WERI-Rb-1 (cell line): Measurements from ENCODE around the gene DPAGT1.

Source experiments
- DNase-seq: peaks from one replicate; pipeline ENCODE4 v3.0.0-alpha.2; 2020
- H3K27ac ChIP-seq: fragments of 250-450 bp; sonication (Bioruptor Pico); 2 replicates; pipeline ENCODE4 v1.5.1; 2020; ENCODE audit warnings: mild to moderate bottlenecking, moderate library complexity
- H3K27me3 ChIP-seq: fragments of 250-450 bp; sonication (Bioruptor Pico); 2 replicates; pipeline ENCODE4 v1.5.1; 2021; ENCODE audit warnings: mild to moderate bottlenecking, low read depth, moderate library complexity; ENCODE audit not compliant: insufficient read depth, severe bottlenecking
- H3K36me3 ChIP-seq: fragments of 250-450 bp; sonication (Bioruptor Pico); 2 replicates; pipeline ENCODE4 v1.5.1; 2020; ENCODE audit warnings: mild to moderate bottlenecking, moderate library complexity
- H3K4me3 ChIP-seq: 2 replicates; pipeline ENCODE4 v1.5.1; 2011; ENCODE audit warnings: low read depth, mild to moderate bottlenecking, control low read depth, low read length
- H3K9me3 ChIP-seq: fragments of 250-450 bp; sonication (Bioruptor Pico); 2 replicates; pipeline ENCODE4 v1.5.1; 2021; ENCODE audit warnings: mild to moderate bottlenecking, moderate library complexity; ENCODE audit not compliant: severe bottlenecking
- CTCF ChIP-seq: IDR thresholded peaks from 2 replicates; pipeline ENCODE4 v1.5.1; 2011; ENCODE audit warnings: low read depth, mild to moderate bottlenecking, control low read depth, inconsistent platforms, low read length

The DPAGT1 gene

GRCh38 chr11:119101759-119102423, at the start of gene DPAGT1:
Gene DPAGT1, minus strand, starts transcription at chr11:119101853. Its CDS starts 198 bp downstream, at chr11:119101655.
- DNase-seq, result peak; percentile 94
- H3K9me3 ChIP-seq, result no peaks in the 10 kb centered on the region
- H3K27ac ChIP-seq, result peak within 1 kb of the TSS; percentile 98
- peak within 1 kb of the TSS; percentile 68 for H3K4me3 ChIP-seq
- peaks cover 20% of the 10 kb centered on the region for H3K36me3 ChIP-seq
- no peaks in the 10 kb centered on the region for H3K27me3 ChIP-seq
- TF ChIP-seq CTCF, result no peak

GRCh38 chr11:119149786-119150275, 48.2 kb upstream of the DPAGT1 start:
- H3K36me3 ChIP-seq, result peaks cover 13% of the 10 kb centered on the region
- peak overlapping the region; percentile 77 for H3K27ac ChIP-seq
- DNase-seq, result no peak
- no peaks in the 10 kb centered on the region for H3K27me3 ChIP-seq
- peak overlapping the region; percentile 67 for H3K4me3 ChIP-seq
- no peak for TF ChIP-seq CTCF
- H3K9me3 ChIP-seq, result no peaks in the 10 kb centered on the region

GRCh38 chr11:119149018-119149785, 47.5 kb upstream of the DPAGT1 start, which contains the start of gene ABCG4:
Gene ABCG4, plus strand, starts transcription at chr11:119149052. Its CDS starts 914 bp downstream, at chr11:119149966.
- H3K36me3 ChIP-seq, result peaks cover 10% of the 10 kb centered on the region
- H3K27me3 ChIP-seq, result no peaks in the 10 kb centered on the region
- H3K27ac ChIP-seq, result peak within 1 kb of the TSS; percentile 77
- TF ChIP-seq CTCF, result no peak
- DNase-seq, result peak; percentile 81
- H3K9me3 ChIP-seq, result no peaks in the 10 kb centered on the region
- H3K4me3 ChIP-seq, result peak within 1 kb of the TSS; percentile 67

- peak overlapping the region; percentile 77 for H3K27ac ChIP-seq
- DNase-seq, result peak; percentile 36
- H3K36me3 ChIP-seq, result peaks cover 10% of the 10 kb centered on the region
Observed at GRCh38 chr11:119148720-119149017, 47.0 kb upstream of the DPAGT1 start.

GRCh38 chr11:119147604-119148333, 46.1 kb upstream of the DPAGT1 start:
- peak; percentile 84 for DNase-seq
- peak overlapping the region; percentile 77 for H3K27ac ChIP-seq
- no peak for TF ChIP-seq CTCF
- no peaks in the 10 kb centered on the region for H3K27me3 ChIP-seq
- no peak overlapping the region; the same call in 1 of the 2 replicates for H3K4me3 ChIP-seq
- H3K36me3 ChIP-seq, result peaks cover 10% of the 10 kb centered on the region
- no peaks in the 10 kb centered on the region for H3K9me3 ChIP-seq

More at GRCh38 chr11:119148720-119149017, 47.0 kb upstream of the DPAGT1 start:
- Histone ChIP-seq H3K4me3 (peak overlapping the region; percentile 67), H3K27me3 (no peaks in the 10 kb centered on the region), H3K9me3 (no peaks in the 10 kb centered on the region)
- TF ChIP-seq CTCF, result no peak
